ENCODE data around the gene EDA.
A peak's percentile ranks its signal among the peaks of the same experiment; 100 is the strongest.

EDA gene

GRCh38 chrX:70082723-70083122, 466.8 kb downstream of the EDA start:
- DNase-seq = no peak

GRCh38 chrX:70084592-70085240, 468.8 kb downstream of the EDA start:
- no peak for DNase-seq

- peak; percentile 15 for DNase-seq
Observed at GRCh38 chrX:70087857-70088630, 472.1 kb downstream of the EDA start.

- no peak for DNase-seq
Observed at GRCh38 chrX:70088751-70089150, 472.8 kb downstream of the EDA start.

All from eye (tissue), 1 donor.